Adipocyte (in vitro differentiated cells): ENCODE data around the gene DYNC1LI1.
A peak's percentile ranks its signal among the peaks of the same experiment; 100 is the strongest.

ENCODE experiments used
- DNase-seq: peaks from one replicate; pipeline ENCODE4 v3.0.0-alpha.2; 2015; ENCODE audit warnings: low read depth
- H3K27me3 ChIP-seq: replicated peaks from 2 replicates; pipeline ENCODE4 v1.7.0; 2013; ENCODE audit warnings: mild to moderate bottlenecking, low read length, moderate library complexity; ENCODE audit not compliant: control insufficient read depth, insufficient read depth
- H3K36me3 ChIP-seq: 2 replicates; pipeline ENCODE4 v1.7.0; 2013; ENCODE audit warnings: low read length, mild to moderate bottlenecking, moderate library complexity; ENCODE audit not compliant: control insufficient read depth, insufficient read depth, severe bottlenecking
- H3K4me1 ChIP-seq: 2 replicates; pipeline ENCODE4 v1.7.0; 2013; ENCODE audit warnings: mild to moderate bottlenecking, low read length, moderate library complexity; ENCODE audit not compliant: control insufficient read depth, insufficient read depth
- H3K4me3 ChIP-seq: 2 replicates; pipeline ENCODE4 v1.7.0; 2013; ENCODE audit warnings: mild to moderate bottlenecking, low read length, moderate library complexity
- H3K9ac ChIP-seq: 2 replicates; pipeline ENCODE4 v1.7.0; 2013; ENCODE audit warnings: mild to moderate bottlenecking, low read length, moderate library complexity
- H3K9me3 ChIP-seq: 2 replicates; pipeline ENCODE4 v1.7.0; 2013; ENCODE audit warnings: mild to moderate bottlenecking, low read length, moderate library complexity; ENCODE audit not compliant: control insufficient read depth

Gene DYNC1LI1

GRCh38 chr3:32501783-32502117, 68.9 kb downstream of the DYNC1LI1 start:
- H3K27me3 ChIP-seq: no peaks in the 10 kb centered on the region
- H3K36me3 ChIP-seq: peaks cover 2% of the 10 kb centered on the region
- H3K4me3 ChIP-seq: peak overlapping the region; percentile 88
- peak overlapping the region; percentile 96 for H3K9ac ChIP-seq
- H3K9me3 ChIP-seq: no peaks in the 10 kb centered on the region
- no peak for DNase-seq
- H3K4me1 ChIP-seq: peaks cover 12% of the 10 kb centered on the region

GRCh38 chr3:32500880-32501782, 69.5 kb downstream of the DYNC1LI1 start:
- Histone ChIP-seq H3K36me3 (peaks cover 2% of the 10 kb centered on the region), H3K4me3 (peak overlapping the region; percentile 88)
- peak; percentile 35 for DNase-seq

GRCh38 chr3:32500231-32500630, 70.4 kb downstream of the DYNC1LI1 start:
- H3K9ac ChIP-seq: no peak overlapping the region
- peak overlapping the region; percentile 88 for H3K4me3 ChIP-seq

More at GRCh38 chr3:32500880-32501782, 69.5 kb downstream of the DYNC1LI1 start:
- Histone ChIP-seq H3K27me3 (no peaks in the 10 kb centered on the region), H3K9ac (peak overlapping the region; percentile 96), H3K9me3 (no peaks in the 10 kb centered on the region), H3K4me1 (peaks cover 12% of the 10 kb centered on the region)

GRCh38 chr3:32499585-32499984, 71.1 kb downstream of the DYNC1LI1 start:
- Histone ChIP-seq H3K9me3 (no peaks in the 10 kb centered on the region), H3K36me3 (peaks cover 2% of the 10 kb centered on the region), H3K4me3 (no peak overlapping the region), H3K9ac (no peak overlapping the region), H3K27me3 (no peaks in the 10 kb centered on the region), H3K4me1 (peaks cover 12% of the 10 kb centered on the region)
- no peak for DNase-seq

More at GRCh38 chr3:32500231-32500630, 70.4 kb downstream of the DYNC1LI1 start:
- Histone ChIP-seq H3K9me3 (no peaks in the 10 kb centered on the region), H3K27me3 (no peaks in the 10 kb centered on the region), H3K4me1 (peaks cover 12% of the 10 kb centered on the region), H3K36me3 (peaks cover 2% of the 10 kb centered on the region)
- DNase-seq: no peak

- Histone ChIP-seq H3K36me3 (peaks cover 2% of the 10 kb centered on the region), H3K9me3 (no peaks in the 10 kb centered on the region), H3K27me3 (no peaks in the 10 kb centered on the region), H3K4me3 (no peak overlapping the region), H3K4me1 (peaks cover 14% of the 10 kb centered on the region), H3K9ac (no peak overlapping the region)
- no peak for DNase-seq
These were observed 71.7 kb downstream of the DYNC1LI1 start for GRCh38 chr3:32498992-32499391.

GRCh38 chr3:32498252-32498651, 72.4 kb downstream of the DYNC1LI1 start:
- no peak for DNase-seq
- no peaks in the 10 kb centered on the region for H3K9me3 ChIP-seq
- H3K9ac ChIP-seq: no peak overlapping the region

GRCh38 chr3:32495609-32496008, 75.0 kb downstream of the DYNC1LI1 start:
- H3K9me3 ChIP-seq: no peaks in the 10 kb centered on the region
- peaks cover 16% of the 10 kb centered on the region for H3K36me3 ChIP-seq
- H3K9ac ChIP-seq: no peak overlapping the region
- H3K4me3 ChIP-seq: no peak overlapping the region
- no peaks in the 10 kb centered on the region for H3K27me3 ChIP-seq
- no peak for DNase-seq
- peaks cover 21% of the 10 kb centered on the region for H3K4me1 ChIP-seq

More at GRCh38 chr3:32498252-32498651, 72.4 kb downstream of the DYNC1LI1 start:
- H3K27me3 ChIP-seq: no peaks in the 10 kb centered on the region
- H3K36me3 ChIP-seq: peaks cover 2% of the 10 kb centered on the region
- no peak overlapping the region for H3K4me3 ChIP-seq
- H3K4me1 ChIP-seq: peaks cover 21% of the 10 kb centered on the region

- Histone ChIP-seq H3K4me3 (no peak overlapping the region), H3K4me1 (peaks cover 18% of the 10 kb centered on the region), H3K36me3 (peaks cover 16% of the 10 kb centered on the region), H3K9me3 (no peaks in the 10 kb centered on the region), H3K9ac (no peak overlapping the region), H3K27me3 (no peaks in the 10 kb centered on the region)
- no peak for DNase-seq
These were observed 75.6 kb downstream of the DYNC1LI1 start for GRCh38 chr3:32495085-32495484.

GRCh38 chr3:32493437-32494414, 76.9 kb downstream of the DYNC1LI1 start:
- no peak for DNase-seq
- no peaks in the 10 kb centered on the region for H3K9me3 ChIP-seq
- H3K27me3 ChIP-seq: no peaks in the 10 kb centered on the region
- H3K4me3 ChIP-seq: no peak overlapping the region
- peaks cover 14% of the 10 kb centered on the region for H3K36me3 ChIP-seq
- no peak overlapping the region for H3K9ac ChIP-seq
- peaks cover 18% of the 10 kb centered on the region for H3K4me1 ChIP-seq

- H3K36me3 ChIP-seq: peaks cover 19% of the 10 kb centered on the region
- H3K4me3 ChIP-seq: no peak overlapping the region
- H3K9ac ChIP-seq: no peak overlapping the region
- peaks cover 26% of the 10 kb centered on the region for H3K4me1 ChIP-seq
- no peaks in the 10 kb centered on the region for H3K9me3 ChIP-seq
- no peaks in the 10 kb centered on the region for H3K27me3 ChIP-seq
- DNase-seq: no peak
These were observed 77.8 kb downstream of the DYNC1LI1 start for GRCh38 chr3:32492684-32493436.
